ENCODE measurements around the gene ACTN2.

DNA sequence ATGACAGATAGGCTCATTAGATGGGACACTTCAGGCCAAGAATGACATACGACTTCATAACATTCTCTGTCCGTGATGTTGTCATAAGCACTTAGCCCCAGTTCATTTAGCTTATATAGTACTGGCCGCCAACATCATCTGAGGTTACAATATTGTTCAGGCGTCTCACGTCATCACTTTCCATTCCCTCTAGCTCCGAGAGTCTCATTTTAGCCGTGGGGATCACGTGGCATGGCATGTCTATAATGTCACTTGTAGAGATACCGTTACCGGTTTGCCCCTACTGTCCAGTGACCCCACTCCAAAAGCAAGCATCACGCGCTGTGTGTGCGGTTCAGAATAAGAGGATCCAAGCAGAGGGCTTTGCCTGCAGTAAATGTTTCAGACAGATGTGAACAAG is 47.4 kb upstream of the ACTN2 start:
- TF ChIP-seq, protein P1, sequence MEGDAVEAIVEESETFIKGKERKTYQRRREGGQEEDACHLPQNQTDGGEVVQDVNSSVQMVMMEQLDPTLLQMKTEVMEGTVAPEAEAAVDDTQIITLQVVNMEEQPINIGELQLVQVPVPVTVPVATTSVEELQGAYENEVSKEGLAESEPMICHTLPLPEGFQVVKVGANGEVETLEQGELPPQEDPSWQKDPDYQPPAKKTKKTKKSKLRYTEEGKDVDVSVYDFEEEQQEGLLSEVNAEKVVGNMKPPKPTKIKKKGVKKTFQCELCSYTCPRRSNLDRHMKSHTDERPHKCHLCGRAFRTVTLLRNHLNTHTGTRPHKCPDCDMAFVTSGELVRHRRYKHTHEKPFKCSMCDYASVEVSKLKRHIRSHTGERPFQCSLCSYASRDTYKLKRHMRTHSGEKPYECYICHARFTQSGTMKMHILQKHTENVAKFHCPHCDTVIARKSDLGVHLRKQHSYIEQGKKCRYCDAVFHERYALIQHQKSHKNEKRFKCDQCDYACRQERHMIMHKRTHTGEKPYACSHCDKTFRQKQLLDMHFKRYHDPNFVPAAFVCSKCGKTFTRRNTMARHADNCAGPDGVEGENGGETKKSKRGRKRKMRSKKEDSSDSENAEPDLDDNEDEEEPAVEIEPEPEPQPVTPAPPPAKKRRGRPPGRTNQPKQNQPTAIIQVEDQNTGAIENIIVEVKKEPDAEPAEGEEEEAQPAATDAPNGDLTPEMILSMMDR (IDR thresholded peaks at IDR 0.05; ENCODE audit: borderline replicate concordance, extremely low read depth, low read length, poor library complexity, severe bottlenecking) = no peak
- no peak for TF ChIP-seq EZH2 (IDR thresholded peaks at IDR 0.05; ENCODE audit: borderline replicate concordance, low read depth, low read length, severe bottlenecking)

Measured in DND-41 (cell line).